ENCODE results near the gene COLGALT1. TPM values are rescaled to one million over a fixed set of nuclear protein-coding genes. Genes with fewer than 3 reads are reported as not detected.

COLGALT1 gene
- total RNA-seq, 2 experiments from 2014 or later, result 51.2 to 64.3 TPM

DNA sequence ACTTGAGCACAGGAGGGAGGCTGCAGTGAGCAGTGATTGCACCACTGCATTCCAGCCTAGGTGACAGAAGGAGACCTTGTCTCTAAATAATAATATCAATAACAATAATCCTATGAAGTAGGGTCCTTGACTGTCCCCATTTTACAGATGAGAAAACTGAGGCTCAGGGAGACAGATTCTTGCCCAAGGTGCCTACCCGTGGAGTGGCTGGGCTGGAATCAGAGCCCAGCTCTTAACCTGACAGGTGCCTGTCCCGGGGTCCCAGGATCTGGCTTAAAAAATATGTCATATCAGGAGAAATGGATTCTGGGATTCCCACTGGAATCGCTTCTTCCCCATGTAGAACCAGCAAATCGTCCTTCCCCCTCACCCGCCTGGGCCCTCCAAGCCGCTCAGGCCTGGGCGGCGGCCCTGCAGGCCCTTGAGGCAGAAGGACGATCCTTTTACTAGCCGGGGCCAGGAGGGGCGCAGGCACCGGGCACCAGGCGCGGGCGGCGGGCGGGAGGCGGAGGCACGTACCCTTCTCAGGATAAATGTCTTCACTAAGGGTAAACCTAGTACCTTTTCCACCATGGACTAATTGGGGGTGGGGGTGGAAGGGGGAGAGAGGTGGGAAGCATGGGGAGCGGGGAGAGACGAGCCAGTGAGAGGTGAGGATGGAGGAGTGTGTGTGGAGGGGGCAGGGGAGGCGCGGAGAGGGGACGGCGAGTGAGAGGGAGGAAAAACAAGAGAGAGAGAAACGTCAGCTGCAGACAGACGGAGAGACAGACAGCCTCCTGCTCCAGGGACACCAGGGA lies 60.6 kb downstream of the COLGALT1 start:
- Mint-ChIP-seq H3K9me3 (ENCODE audit: low read depth) (no peaks in the 10 kb centered on the region), H3K4me1 (peaks cover 7% of the 10 kb centered on the region), H3K27ac (no peak overlapping the region), H3K36me3 (ENCODE audit: low read depth) (no peaks in the 10 kb centered on the region), H3K27me3 (peaks cover 20% of the 10 kb centered on the region), H3K4me3 (no peak overlapping the region)
- no peak for DNase-seq
- intact Hi-C loops (cut with DNase I, micrococcal nuclease), result no loop called here
- ChIA-PET POLR2A (no interaction called here), CTCF (interaction anchor here (0.6 kb wide), 1 partner anchor 317 kb away, joined by 4 read pairs; no protein-coding TSS in a partner anchor)
- ATAC-seq, result no peak

DNA sequence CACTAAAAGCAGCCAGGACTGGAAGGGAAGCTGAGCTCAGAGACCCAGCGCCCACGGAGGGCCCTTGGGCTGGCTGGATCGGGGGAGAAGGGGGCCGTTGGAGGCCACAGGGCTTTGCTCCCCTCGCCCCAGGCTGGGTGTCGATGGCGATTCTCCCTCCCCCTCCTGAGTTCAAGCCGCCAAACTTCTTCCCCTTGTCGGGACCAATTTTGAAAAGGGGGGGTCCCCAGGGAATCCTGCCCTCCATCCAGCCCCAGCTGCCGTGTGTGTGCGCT lies 61.2 kb downstream of the COLGALT1 start:
- ChIA-PET CTCF (interaction anchor here (0.8 kb wide), 1 partner anchor 10 kb away, joined by 3 read pairs; no protein-coding TSS in a partner anchor), POLR2A (no interaction called here)
- H3K27ac Mint-ChIP-seq, result no peak overlapping the region
- peaks cover 7% of the 10 kb centered on the region for H3K4me1 Mint-ChIP-seq
- H3K27me3 Mint-ChIP-seq, result peaks cover 20% of the 10 kb centered on the region
- intact Hi-C loops (cut with DNase I, micrococcal nuclease), result no loop called here
- ATAC-seq (no peak), DNase-seq (no peak)
- H3K36me3 Mint-ChIP-seq (ENCODE audit: low read depth), result no peaks in the 10 kb centered on the region
- H3K4me3 Mint-ChIP-seq, result no peak overlapping the region
- peaks cover 1% of the 10 kb centered on the region for H3K9me3 Mint-ChIP-seq (ENCODE audit: low read depth)

DNA sequence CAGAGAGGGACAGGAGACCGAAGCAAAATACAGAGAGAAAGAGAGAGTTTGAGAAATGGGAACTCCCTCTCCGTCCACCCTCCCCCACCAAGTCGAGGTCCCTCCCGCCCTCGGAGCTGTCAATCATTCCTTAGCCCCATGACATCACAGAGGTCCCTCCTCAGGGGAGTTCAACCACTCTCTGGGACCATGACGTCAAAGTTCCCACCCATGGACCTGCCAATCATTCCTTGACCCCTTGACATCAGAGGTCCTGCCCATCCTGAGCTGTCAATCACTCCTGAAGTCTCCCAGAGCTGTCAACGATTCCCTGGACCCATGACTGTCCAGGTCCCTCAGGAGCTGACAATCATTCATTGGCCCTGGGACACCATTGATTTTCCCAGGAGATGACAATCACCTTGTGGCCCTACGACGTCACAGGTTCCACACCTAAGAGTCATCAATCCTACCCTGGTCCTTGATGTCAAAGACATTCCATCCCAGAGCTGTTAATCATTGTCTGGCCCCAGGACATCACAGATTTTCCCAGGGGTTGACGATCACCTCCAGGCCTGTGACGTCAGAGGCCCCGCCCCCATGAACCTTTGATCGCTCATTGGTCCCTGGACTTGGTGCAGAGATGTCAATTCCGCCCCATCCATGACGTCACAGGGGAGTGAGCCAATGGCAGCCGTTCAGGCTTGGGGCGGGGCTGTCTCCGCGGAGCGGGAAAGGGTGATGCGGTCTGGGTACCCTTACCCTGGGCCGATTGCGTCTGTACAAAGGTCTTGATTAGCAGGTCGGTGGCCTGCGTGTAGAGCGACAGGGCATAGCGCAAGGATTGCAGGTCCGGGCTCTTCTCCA lies 61.7 kb downstream of the COLGALT1 start:
- H3K4me3 Mint-ChIP-seq, result no peak overlapping the region
- H3K4me1 Mint-ChIP-seq, result peaks cover 7% of the 10 kb centered on the region
- no peaks in the 10 kb centered on the region for H3K36me3 Mint-ChIP-seq (ENCODE audit: low read depth)
- ChIA-PET POLR2A (no interaction called here), CTCF (interaction anchor here (0.8 to 0.9 kb wide), 2 partner anchors 10 to 12 kb away, joined by 3 read pairs; no protein-coding TSS in a partner anchor)
- peak; percentile 57 for ATAC-seq
- peaks cover 20% of the 10 kb centered on the region for H3K27me3 Mint-ChIP-seq
- peak; percentile 46 for DNase-seq
- H3K9me3 Mint-ChIP-seq (ENCODE audit: low read depth), result peaks cover 5% of the 10 kb centered on the region
- no peak overlapping the region for H3K27ac Mint-ChIP-seq
- intact Hi-C loops (cut with DNase I, micrococcal nuclease), result no loop called here

DNA sequence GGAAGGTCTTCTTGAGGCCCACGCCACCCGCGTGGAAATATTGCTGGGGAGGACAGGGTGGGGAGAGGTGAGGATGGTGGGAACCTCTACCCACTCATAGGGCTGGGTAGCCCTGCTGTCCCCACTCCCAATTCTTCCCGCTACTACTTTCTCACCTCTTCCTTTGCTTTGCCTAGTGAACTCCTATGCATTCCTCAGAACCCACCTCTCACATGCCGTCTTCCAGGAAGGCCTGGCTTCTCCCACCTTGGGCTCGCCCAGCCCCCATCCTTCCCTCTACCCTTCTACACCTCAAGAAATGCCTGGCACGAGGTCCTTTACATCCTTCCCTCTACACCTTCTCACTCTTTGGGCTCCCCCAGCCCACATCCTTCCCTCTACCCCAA lies 62.4 kb downstream of the COLGALT1 start:
- Mint-ChIP-seq H3K36me3 (ENCODE audit: low read depth) (no peaks in the 10 kb centered on the region), H3K4me1 (peaks cover 7% of the 10 kb centered on the region), H3K27me3 (peaks cover 20% of the 10 kb centered on the region), H3K27ac (no peak overlapping the region), H3K4me3 (no peak overlapping the region), H3K9me3 (ENCODE audit: low read depth) (peaks cover 5% of the 10 kb centered on the region)
- ChIA-PET CTCF (interaction anchor here (0.9 kb wide), 1 partner anchor 12 kb away, joined by 3 read pairs; no protein-coding TSS in a partner anchor), POLR2A (no interaction called here)
- no peak for DNase-seq
- ATAC-seq, result no peak
- intact Hi-C loops (cut with DNase I, micrococcal nuclease), result no loop called here

DNA sequence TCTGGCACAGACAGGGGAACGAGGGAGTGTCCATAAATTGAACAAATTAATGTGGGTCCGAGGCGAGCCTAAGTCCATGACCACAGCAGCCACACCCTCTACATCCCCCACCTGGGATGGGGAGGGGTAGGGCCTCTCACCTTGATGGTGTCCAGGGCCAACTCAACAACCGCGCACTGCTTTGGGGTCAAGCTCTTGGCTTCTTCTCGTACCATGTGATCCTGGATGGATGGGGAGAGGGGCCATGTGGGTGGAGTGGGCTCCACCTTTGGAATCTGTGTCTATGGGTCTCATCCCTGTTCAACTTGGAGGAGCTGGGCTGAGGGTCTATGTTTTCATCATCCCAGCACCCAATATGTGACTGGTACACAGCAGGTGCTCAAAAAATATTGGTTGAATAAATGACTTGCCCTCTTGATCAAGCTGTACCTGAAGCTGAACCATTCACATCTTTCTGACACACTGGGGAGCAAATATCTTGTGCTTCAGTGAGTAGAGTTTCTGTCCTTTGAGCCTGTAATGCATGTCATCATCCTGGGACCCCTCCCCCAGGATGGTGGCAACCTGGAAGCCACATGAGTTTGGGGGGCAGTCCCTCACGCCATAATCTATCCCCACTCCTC lies 62.9 kb downstream of the COLGALT1 start:
- DNase-seq (no peak), ATAC-seq (no peak)
- ChIA-PET POLR2A (no interaction called here), CTCF (interaction anchor here (1.3 kb wide), 1 partner anchor 63 kb away, joined by 4 read pairs; no protein-coding TSS in a partner anchor)
- H3K4me1 Mint-ChIP-seq, result peaks cover 7% of the 10 kb centered on the region
- no peak overlapping the region for H3K4me3 Mint-ChIP-seq
- no peaks in the 10 kb centered on the region for H3K36me3 Mint-ChIP-seq (ENCODE audit: low read depth)
- peaks cover 20% of the 10 kb centered on the region for H3K27me3 Mint-ChIP-seq
- H3K27ac Mint-ChIP-seq, result no peak overlapping the region
- peaks cover 5% of the 10 kb centered on the region for H3K9me3 Mint-ChIP-seq (ENCODE audit: low read depth)
- intact Hi-C loops (cut with DNase I, micrococcal nuclease), result no loop called here

DNA sequence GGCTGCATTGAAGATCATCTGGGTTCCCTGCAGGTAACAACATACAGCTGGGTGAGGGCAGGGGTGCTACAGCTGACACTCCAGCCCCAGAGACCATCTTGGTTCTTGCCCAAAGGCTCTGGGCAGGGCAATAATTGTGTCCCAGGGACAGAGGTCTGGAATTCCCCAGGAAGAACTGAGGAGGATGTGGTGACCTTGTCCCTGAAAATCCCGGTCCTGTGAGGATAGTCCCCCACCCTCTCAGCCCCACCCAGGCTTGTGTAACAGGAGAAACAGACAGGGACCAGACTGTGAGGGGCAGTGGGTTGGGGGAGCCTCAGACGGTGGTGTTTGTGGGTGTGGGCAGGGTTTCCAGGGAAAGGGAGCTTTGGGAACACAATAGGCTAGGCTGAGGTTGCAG lies 63.5 kb downstream of the COLGALT1 start:
- no peak for DNase-seq
- peaks cover 5% of the 10 kb centered on the region for H3K9me3 Mint-ChIP-seq (ENCODE audit: low read depth)
- H3K4me1 Mint-ChIP-seq, result peaks cover 7% of the 10 kb centered on the region

DNA sequence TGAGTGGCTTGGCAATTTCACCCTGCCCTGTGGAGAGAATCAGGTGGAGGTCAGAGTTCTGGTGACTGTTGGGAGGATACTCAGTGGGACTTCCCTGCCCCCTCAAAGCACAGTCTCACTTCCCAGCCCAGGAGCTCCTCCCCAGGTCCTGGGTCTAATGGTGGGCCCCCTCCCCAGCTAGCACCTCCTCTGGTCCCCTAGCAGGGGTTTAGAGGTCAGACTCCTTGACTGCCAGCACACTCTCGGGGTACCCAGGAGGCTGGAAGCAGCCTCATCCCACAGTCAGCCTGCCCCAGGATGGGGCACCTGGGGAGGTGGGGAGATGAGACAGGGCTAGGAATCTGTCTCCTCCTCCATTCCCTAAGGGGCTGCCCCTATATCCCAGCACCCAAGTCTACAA lies 65.2 kb downstream of the COLGALT1 start:
- ATAC-seq, result no peak
- POLR2A ChIA-PET, result interaction anchor here (0.6 kb wide), 1 partner anchor 37 kb away, joined by 5 read pairs; no protein-coding TSS in a partner anchor

More for the DNA sequence above, 63.5 kb downstream of the COLGALT1 start:
- ATAC-seq, result no peak
- Mint-ChIP-seq H3K27ac (no peak overlapping the region), H3K36me3 (ENCODE audit: low read depth) (no peaks in the 10 kb centered on the region), H3K4me3 (no peak overlapping the region), H3K27me3 (peaks cover 20% of the 10 kb centered on the region)
- ChIA-PET CTCF (interaction anchor here (1.3 kb wide), 1 partner anchor 63 kb away, joined by 4 read pairs; no protein-coding TSS in a partner anchor), POLR2A (no interaction called here)
- intact Hi-C loops (cut with DNase I, micrococcal nuclease), result no loop called here

DNA sequence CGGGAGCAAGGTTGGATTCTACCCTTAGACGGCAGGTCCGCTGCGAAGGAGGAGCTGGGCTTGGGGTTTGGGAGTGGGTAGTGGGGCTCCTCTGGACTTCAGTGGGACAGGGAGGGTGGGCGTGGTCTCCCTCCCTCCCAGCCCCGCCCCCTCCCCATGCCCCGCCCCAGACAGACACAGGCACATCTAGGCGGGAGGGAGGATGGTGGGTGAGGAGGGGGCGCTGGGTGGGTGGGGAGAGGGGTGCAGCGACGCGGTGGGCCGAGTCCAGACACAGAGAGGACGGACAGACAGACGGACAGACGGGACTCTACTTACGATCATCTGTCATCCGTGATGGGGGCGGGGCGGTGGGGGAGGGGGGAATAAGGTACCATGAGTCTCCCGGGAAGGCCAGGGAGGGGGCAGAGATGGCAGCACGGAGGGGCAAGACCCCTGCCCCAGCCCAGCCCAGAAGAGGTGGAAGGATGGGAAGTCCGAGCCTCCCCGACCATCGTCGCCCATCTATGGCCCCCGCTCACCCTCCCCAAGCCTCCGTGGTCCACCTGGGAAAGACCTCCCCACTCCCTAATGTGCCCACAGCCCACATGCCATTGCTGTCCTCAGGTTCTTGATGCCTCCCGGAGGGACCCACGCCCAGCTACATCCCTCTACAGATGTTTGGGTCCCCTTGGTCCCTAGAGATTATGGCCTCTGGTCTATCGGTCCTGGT lies 67.9 kb downstream of the COLGALT1 start:
- no peaks in the 10 kb centered on the region for H3K36me3 Mint-ChIP-seq (ENCODE audit: low read depth)
- DNase-seq (no peak), ATAC-seq (no peak)
- peaks cover 13% of the 10 kb centered on the region for H3K27me3 Mint-ChIP-seq
- no peak overlapping the region for H3K4me3 Mint-ChIP-seq
- H3K4me1 Mint-ChIP-seq, result no peaks in the 10 kb centered on the region
- ChIA-PET CTCF (interaction anchor here (0.5 to 2.1 kb wide), 5 partner anchors 17 to 340 kb away, joined by 3 to 10 read pairs (median 3); no protein-coding TSS in a partner anchor), POLR2A (no interaction called here)
- peaks cover 5% of the 10 kb centered on the region for H3K9me3 Mint-ChIP-seq (ENCODE audit: low read depth)
- intact Hi-C loops (cut with DNase I, micrococcal nuclease), result no loop called here
- no peak overlapping the region for H3K27ac Mint-ChIP-seq

More for the DNA sequence above, 65.2 kb downstream of the COLGALT1 start:
- Mint-ChIP-seq H3K4me1 (peaks cover 7% of the 10 kb centered on the region), H3K4me3 (no peak overlapping the region), H3K27ac (no peak overlapping the region), H3K9me3 (ENCODE audit: low read depth) (peaks cover 5% of the 10 kb centered on the region), H3K27me3 (peaks cover 23% of the 10 kb centered on the region), H3K36me3 (ENCODE audit: low read depth) (no peaks in the 10 kb centered on the region)
- CTCF ChIA-PET, result interaction anchor here (0.6 kb wide), 1 partner anchor 345 kb away, joined by 3 read pairs; no protein-coding TSS in a partner anchor
- intact Hi-C loops (cut with DNase I, micrococcal nuclease), result no loop called here
- no peak for DNase-seq

DNA sequence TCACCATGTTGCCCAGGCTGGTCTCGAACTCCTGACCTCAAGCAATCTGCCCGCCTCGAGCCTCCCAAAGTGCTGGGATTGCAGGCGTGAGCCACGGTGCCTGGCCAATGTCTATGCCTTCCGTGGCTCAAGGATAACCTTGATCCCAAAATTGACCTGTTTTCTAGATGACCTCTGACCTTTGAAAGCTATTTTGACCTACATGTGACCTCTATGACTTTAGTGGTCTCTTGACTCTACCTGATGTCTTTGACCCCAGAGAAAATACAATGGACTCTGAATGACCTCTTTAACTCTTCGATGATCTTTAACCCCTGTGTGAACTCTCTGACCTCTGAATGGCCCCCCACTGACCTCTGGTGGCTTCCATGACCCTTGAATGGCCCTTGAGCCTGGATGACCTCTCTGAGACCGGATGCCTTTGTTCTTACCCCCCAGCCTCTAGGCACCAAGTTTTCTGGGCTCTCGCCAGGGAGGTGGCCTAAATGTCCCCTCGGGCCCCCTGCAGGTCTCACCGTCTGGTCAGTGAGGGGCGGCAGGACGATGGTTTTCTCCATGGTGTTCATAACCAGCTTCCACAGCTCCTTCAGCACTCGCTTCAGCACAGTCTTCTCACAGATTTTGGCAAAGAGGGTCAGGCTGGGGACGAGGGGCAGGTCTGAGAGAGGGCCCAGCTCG lies 69.0 kb downstream of the COLGALT1 start:
- CTCF ChIA-PET, result no interaction called here
- no peak for DNase-seq
- Mint-ChIP-seq H3K27me3 (peaks cover 9% of the 10 kb centered on the region), H3K4me1 (no peaks in the 10 kb centered on the region), H3K27ac (no peak overlapping the region), H3K9me3 (ENCODE audit: low read depth) (peaks cover 5% of the 10 kb centered on the region), H3K4me3 (no peak overlapping the region), H3K36me3 (ENCODE audit: low read depth) (no peaks in the 10 kb centered on the region)
- ATAC-seq, result no peak
- intact Hi-C loops (cut with DNase I, micrococcal nuclease), result no loop called here
- POLR2A ChIA-PET, result no interaction called here

DNA sequence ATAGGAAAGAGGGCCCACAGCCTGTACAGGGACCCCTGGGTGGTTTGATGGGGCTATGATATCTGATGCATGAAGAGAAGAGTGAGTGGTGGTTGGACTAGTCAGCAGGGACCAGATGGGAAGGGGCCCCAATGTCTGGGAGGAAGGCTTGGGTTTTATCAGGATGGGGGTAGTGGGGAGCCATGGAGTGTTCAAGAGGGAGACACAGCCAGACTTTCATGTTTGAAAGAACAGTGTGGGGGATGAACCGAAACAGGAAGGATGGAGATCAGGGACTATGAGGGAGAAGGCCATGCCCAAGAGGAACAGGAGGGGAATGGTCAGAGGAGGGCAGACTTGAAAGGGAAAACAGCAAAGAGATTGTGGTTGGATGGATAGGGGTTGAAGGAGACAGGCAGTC lies 69.6 kb downstream of the COLGALT1 start:
- intact Hi-C loops (cut with DNase I, micrococcal nuclease), result no loop called here
- no peak overlapping the region for H3K27ac Mint-ChIP-seq
- POLR2A ChIA-PET, result no interaction called here
- peaks cover 9% of the 10 kb centered on the region for H3K27me3 Mint-ChIP-seq
- no peak for DNase-seq
- no peaks in the 10 kb centered on the region for H3K4me1 Mint-ChIP-seq
- ATAC-seq, result no peak
- no peak overlapping the region for H3K4me3 Mint-ChIP-seq
- CTCF ChIA-PET, result no interaction called here
- H3K36me3 Mint-ChIP-seq (ENCODE audit: low read depth), result no peaks in the 10 kb centered on the region
- peaks cover 5% of the 10 kb centered on the region for H3K9me3 Mint-ChIP-seq (ENCODE audit: low read depth)

DNA sequence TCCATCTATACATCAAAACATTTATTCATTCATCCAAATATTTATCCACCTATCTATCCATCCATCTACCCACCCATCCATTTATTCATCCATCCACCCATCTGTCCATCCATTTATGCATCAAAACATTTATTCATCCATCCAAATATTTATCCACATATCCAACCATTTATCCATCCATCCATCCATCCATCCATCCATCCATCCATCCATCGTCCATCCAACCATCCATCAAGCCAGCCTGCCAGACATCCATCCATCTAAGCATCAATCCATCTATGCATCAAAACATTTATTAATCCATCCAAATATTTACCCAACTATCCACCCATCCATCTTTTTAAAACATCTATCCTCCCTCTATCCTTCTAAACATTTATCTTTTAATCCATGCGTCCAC lies 70.5 kb downstream of the COLGALT1 start:
- peaks cover 5% of the 10 kb centered on the region for H3K9me3 Mint-ChIP-seq (ENCODE audit: low read depth)
- no peak overlapping the region for H3K4me3 Mint-ChIP-seq
- ATAC-seq, result no peak
- H3K36me3 Mint-ChIP-seq (ENCODE audit: low read depth), result no peaks in the 10 kb centered on the region
- no peaks in the 10 kb centered on the region for H3K4me1 Mint-ChIP-seq
- peaks cover 9% of the 10 kb centered on the region for H3K27me3 Mint-ChIP-seq
- DNase-seq, result no peak
- POLR2A ChIA-PET, result no interaction called here
- intact Hi-C loops (cut with DNase I, micrococcal nuclease), result no loop called here
- CTCF ChIA-PET, result no interaction called here
- H3K27ac Mint-ChIP-seq, result no peak overlapping the region
